HG03432 (cell line): ENCODE data around the gene UGT1A7.
"Not testable (repeated sequence)": the region's sequence is repeated elsewhere in the genome, so short reads cannot be mapped to it uniquely, and the experiment has no call there.

ENCODE experiments used
- ATAC-seq: cut with Tn5 transposase; IDR thresholded peaks from one replicate; pipeline ENCODE4 v1.9.1; 2021; ENCODE audit warnings: mild to moderate bottlenecking, moderate library complexity; ENCODE audit not compliant: unreplicated experiment

The UGT1A7 gene

DNA sequence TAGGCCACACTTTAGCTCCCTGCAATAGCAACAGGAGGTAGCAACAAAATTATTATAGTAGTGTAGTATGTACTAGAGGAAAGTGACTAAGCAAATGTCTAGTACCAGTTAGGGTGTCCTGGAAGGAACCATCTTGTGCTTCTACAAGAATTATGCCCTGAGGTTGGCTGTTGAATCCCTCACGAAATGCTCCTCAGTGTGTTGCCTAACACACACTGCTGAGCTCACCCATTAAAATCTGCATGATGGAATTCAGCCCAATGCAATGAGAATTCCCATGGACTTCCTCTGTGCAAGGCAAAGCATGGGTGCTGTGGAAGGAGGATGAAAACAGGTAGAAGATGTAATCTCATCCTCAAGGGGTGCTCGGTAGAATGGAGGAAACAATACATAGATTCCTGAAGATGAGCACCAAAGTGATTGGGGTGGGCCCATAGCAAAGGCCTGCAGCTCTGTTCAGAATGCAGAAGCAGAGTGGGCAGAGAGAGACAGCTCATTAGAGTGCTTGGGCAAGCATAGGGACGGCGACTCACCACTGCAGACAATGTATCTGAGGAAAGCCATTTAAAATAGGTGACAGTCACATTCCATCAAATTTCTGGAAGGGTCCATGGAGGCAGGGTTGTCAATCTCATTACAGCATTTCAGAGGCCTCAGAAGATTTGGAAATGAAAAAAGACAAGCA is 1.2 kb upstream of the UGT1A7 start:
- ATAC-seq: no peak

DNA sequence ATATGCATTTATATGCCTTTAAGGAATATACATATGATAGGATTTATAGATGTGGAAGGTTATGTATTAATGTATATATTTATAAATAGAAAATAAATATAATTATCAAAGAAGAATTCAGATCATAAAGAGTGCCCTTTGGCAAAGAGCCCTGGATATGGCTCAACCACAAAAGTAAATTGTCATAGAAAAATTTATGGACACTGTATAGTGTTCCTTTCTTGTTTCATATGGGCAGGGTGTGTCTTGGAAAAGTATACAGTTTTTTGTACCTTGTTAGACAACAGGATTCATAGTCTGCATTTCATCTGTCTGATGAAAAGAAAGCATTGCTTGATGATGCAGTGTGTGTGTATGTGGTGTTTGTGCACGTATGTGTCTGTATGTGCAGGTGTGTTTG is 2.9 kb downstream of the UGT1A7 start:
- no peak for ATAC-seq

DNA sequence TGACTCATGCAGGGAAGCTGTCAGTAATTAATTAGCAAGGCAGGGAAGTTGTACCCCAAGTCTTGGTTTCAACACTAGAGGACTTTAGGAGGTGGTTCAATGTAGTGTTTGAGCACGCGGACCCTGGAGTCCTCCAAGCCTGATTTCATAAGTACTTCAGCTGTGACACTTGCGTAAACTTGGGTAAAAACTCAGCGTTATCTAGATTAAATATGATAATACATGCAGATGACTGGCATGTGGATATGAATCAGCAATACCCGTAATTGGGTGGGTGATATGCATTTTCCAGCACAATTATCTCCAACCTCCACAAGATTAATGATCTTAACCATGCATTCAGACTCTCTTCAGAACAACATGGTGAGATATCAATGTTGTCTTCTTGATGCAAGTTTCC is 5.2 kb downstream of the UGT1A7 start:
- ATAC-seq: no peak

DNA sequence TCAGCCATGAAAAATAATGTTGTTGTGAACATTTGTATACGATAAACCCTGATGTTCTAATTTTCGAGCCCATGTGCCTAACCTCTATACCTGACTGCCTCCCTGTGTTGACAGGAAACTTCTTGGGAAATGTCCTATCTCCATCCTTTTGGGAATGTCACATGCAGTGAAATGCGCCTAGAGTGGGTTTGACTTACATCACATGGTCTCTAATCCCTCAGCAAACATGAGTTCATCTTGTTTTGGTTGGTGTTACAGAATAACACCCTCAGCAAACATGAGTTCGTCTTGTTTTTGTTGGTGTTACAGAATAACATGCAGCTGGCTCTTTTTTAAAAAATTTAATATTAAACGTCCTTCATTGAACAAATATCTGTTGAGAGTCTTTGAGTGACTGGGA is 6.6 kb downstream of the UGT1A7 start:
- ATAC-seq: no peak

DNA sequence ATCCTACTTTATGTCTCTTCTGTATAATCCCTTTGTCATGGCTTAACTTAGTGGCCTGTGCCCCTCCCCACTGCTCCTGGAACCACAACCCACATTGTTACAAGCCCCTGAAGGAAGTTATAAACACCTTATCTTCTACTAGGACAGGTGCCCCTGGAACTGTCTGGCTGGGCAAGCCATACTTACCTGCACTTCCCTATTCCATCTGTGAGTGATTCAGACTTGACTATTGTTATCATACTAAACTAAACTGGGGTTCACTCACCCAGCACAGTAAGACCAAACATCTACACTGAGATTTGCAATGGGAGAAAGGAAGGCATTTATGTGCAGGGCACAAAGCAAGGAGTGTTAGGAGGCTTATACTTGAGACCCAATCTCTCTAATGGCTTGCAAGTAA is 7.3 kb downstream of the UGT1A7 start:
- ATAC-seq: no peak

DNA sequence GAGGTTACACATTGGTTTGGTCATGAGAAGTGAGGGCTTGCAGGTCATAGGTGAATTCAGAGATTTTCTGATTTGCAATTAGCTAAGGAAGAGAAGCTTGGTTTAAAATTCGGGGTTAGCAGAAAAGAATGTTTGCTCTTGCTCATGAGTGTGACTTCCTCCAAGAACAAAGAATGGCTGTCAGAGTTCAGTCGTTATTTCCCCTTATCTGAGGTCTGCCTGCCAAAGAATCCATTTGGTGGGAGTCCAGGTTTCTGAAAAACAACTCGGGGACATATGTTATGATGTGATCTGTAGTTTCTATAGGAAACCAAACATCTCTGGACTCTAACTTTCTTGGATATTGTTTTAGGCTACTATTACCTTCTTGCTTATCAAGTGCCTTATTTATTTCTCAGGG is 7.8 kb downstream of the UGT1A7 start:
- no peak for ATAC-seq

DNA sequence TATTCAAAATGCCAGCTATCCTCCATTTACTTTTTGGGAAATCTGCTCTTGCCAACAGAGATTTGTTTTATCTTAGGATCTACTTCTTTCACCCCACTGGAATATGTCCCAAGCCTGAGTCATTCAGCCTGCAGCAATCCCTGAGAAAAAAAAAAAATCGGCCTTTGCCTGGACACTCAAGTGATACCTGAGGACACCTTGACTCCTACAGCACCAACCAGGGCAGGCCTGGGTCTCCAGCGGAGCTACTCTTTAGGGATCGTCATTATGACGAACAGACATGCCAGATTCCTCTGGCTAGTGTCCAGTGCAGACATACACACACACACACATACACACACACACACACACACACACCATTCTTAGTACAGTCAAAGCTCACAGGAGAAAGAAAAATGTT is 8.7 kb downstream of the UGT1A7 start:
- ATAC-seq: no peak

DNA sequence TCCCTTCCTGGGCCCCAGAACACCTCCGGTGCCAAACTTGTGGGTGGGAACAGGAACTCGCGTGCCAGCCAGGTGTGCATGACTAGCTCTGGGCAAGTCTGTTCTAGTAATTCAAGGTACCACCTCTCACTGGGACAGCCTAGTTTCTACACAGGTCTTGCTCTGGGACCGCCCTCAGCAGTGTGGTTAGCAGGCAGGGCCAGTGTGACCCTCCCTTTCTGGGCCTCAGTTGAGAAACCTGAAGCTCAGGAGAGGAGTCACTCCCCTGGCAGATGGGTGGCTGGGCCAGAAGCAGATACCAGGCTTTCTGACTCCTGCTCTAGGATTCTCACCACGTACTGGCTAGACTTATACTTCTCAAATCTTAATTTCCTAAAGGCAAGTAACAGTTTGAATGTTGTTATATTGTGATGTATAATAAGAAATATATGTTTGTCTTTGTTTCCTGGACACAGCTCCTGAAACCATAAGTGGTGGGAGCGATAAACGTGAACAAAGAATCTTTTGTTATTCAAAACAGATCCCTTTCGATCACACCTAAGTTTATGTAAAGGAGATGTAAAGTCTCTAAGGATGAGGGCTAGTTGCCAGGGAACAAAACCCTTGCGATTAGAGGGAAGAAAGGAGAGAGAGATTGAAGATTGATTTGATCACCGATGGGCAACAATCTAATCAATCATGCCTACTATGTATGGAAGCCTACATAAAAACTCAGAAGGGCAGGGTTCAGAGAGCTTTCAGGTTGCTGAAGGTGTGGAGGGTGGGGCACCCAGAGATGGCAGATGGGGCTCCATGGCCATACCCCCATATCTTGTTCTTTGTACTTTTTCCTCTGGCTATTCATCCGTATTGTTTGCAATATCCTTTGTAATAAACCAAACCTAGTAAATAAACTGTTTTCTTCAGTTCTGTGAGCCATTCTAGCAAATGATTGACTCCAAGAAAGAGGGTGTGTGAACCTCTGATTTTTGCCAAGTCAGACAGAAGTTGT is 10.0 kb downstream of the UGT1A7 start:
- no peak for ATAC-seq

DNA sequence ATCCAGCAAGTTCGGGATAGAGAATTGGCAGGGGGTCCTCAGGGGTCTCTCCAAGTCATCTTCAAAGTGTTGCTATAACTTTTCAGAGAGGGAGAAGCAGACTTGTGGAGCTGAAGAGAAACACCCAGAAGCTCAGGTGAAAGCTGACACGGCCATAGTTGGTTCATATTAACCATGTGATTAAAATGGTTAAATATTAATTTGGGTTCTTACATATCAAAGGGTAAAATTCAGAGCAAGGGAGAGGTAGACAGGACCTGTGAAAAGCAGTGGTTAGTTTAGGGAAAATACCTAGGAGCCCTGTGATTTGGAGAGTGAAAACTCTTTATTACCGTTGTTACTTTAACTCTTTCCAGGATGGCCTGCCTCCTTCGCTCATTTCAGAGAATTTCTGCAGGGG is 10.9 kb downstream of the UGT1A7 start, which contains the start of gene UGT1A6:
TSS of gene UGT1A6 (plus strand) at position 243 of the 400 bp plus-strand sequence. CDS start at position 358, 115 bp downstream.
- no peak for ATAC-seq

DNA sequence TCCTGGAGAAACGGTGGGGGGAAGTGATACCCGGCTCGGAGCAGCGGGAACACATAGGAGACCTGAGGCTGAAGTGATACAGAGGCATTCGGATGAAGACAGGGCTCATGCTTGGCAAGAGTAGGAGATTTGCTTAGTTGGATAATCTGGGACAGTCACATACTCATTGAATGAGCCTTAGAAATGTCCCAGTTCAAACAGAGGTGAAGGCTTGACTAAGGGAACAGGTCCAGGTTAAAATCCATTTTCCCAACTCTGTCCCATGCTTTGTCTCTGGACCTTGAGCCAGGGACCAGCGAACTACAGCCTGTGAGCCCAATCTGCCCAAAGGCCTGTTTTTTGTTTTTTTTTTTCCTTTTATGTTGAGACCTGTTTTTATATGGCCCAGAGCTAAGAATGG is 12.3 kb downstream of the UGT1A7 start:
- no peak for ATAC-seq

DNA sequence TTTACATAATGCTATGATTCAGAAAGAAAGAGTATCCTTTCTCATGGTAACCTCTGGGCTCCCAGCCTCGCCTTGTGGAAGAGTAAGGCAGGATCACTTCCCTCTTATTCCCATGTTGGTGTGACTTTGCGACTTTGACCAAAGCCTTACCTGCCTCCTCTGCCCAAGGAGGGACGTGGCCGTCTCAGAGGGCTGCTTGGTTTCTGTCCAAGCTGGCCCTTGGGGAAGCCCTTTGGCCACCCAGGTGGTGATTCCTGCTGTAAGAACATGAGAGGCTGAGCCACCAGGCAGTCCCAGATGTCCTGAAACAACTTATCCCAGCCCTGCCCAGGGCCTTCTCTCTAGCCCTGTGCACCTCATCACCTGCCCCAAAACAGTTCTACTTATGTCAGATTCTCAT is 17.0 kb downstream of the UGT1A7 start:
- no peak for ATAC-seq

DNA sequence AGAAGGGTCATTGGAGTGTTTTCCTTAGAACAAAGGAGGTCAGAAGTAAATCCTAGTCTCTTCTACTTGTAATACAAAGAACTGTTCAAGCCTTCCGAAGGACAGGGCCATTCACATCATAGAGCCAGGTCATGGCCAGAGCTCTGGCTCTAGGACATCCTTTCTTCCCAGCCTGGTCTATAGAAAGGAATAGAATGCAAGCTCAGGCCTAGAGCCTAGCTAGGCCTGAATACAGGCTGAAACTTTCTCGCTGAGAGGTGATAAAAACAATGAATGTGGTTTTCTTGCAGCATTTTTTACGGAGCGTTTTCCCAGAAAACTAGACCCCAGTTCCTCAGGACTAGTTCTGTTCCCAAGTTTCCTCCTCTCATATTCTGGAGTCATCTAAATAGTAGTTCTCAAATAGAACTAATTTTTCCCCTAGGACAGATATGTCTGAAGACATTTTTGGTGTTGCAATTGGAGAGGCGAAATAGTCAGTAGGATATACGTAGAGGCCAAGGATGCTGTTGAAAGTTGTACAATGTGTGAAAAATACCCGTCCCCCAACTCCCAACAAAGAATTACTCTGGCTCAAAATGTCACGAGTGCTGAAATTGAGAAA is 17.8 kb downstream of the UGT1A7 start:
- ATAC-seq: no peak

DNA sequence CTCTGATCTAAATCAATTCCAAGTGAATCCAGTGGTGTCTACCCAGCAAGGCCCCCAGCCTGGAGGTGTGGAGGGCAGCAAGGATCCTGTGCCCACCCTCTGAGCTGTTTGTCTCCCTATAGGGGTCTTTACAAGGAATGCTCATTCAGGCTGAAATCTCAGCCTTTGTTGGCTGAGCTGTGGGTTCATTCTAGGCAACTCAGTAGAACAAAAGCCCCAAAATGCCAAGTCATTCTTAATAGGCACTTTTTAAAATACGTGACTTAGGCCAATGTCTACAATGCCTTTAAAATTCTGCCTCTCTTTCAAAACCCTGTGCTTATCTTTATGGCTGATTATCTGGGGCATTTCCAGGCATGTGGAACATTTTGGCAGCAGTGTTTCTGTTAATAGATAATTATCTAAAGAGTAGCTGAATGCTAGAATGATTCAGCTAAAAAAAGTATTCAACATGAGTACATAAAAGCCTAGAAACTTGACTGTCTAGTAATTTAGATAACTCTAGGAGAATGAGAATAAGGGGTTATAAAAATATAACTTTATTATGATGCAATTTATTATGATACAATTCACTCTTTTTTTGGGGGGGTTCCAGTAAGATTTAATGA is 18.4 kb downstream of the UGT1A7 start:
- ATAC-seq: no peak

DNA sequence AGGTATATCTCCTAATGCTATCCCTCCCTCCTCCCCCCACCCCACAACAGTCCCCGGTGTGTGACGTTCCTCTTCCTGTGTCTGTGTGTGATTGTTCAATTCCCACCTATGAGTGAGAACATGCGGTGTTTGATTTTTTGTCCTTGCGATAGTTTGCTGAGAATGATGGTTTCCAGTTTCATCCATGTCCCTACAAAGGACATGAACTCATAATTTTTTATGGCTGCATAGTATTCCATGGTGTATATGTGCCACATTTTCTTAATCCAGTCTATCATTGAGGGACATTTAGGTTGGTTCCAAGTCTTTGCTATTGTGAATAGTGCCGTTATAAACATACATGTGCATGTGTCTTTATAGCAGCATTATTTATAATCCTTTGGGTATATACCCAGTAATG is 19.1 kb downstream of the UGT1A7 start:
- not testable (repeated sequence) for ATAC-seq

DNA sequence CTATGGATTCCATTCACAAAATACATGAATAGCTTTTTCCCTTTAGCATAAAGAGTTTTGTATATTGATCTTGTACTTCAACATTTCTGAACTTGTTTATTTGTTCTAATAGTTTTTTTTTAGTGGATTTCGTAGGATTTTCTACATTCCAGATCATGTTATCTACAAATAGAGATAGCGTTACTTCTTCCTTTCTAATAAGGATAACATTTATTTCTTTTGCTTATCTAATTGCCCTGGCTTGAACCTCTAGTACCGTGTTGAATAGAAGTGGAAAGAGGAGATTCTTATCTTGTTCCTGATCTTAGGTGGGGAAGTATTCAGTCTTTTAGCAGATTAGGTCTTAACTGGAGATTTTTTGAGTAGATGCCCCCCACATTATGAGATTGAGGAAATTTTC is 20.5 kb downstream of the UGT1A7 start:
- ATAC-seq: no peak

DNA sequence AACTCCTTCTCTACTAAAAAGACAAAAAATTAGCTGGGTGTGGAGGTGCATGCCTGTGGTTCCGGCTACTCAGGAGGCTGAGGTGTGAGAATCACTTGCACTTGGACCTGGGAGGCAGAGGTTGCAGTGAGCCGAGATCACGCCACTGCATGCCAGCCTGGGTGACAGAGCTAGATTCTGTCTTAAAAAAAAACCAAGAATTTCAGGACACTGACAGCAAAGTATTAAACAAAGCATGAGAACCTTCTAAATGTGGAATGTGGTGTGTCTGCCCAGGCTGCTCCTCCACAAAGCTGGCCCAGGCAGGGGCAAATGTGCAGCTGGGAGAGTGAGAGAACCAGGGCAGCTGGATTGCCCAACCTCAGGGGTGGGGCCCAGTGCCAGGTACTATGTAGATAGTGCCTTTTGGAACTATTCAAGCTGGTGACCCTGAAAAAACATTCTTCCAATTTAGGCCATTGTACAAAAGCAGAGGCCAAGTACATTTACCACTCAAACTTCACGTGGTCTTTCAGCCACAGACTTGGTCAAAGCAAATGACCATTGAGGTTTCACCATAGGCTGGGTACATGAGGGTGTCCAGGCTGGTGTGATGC is 24.3 kb downstream of the UGT1A7 start:
- no peak for ATAC-seq

DNA sequence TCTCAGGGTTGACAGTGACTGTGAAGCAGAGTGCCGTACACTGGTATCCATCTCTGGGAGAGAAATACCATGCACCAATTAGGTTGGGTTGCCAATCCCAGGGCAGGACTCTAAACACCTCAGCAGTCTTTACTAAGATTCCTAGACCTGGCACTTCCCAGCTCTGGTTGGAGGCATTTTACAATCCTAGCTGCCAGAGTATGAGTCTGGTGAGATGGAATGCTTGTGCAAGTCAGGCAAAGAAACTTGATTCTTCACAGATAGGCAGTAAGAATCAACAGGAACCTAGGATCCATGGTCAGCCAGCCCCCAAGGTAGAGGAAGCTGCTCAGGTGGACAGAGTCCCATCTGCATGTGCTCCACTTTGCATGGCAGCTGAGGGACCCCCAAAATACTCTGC is 25.0 kb downstream of the UGT1A7 start:
- ATAC-seq: no peak

DNA sequence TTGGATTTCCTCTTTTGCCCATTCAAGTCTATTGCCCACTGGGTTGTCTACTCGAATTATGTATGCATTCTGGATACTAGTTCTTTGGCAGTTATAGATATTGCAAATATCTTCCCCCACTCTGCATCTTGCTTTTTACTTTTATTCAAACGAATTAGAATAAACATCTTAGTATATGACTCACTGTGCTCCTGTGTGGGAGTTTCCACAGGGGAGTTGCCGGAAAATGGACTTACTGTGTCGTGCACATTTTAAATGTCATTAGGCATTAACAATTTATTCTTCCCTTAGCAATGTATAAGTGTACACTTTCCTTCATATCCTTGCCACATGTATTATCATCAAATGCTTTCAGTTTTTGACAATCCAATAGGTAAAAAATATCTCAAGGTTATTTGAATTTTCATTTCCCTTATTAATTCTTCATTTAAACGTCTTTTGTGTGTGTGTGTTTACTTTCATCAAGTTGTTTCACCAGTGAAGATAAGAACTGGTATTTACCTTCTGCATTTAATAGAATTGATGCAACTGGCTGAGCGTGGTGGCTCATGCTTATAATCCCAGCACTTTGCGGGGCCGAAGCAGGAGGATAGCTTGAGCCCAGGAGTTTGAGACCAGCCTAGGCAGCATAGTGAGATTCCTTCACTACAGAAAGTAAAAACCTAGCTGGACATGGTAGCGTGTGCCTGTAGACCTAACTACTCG is 26.4 kb downstream of the UGT1A7 start:
- ATAC-seq: no peak

DNA sequence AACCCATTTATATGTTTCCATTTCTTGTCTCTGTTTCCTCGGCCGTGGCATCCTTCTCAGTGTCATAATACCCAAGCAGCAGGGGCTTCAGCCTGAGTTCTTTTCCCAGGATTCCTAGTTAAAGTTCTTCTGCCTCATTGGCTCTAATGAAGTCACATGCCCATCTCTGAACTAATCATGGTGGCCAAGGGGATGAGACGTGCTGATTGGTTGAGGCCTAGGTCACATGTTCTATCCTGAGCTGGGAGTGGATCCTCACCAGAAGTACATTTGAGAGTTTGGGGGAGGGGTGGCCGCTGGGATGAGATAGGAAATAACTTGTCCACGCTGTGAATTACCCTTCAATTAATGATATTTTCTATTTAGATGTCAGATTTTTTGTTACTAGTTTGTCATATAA is 27.2 kb downstream of the UGT1A7 start:
- ATAC-seq: no peak

DNA sequence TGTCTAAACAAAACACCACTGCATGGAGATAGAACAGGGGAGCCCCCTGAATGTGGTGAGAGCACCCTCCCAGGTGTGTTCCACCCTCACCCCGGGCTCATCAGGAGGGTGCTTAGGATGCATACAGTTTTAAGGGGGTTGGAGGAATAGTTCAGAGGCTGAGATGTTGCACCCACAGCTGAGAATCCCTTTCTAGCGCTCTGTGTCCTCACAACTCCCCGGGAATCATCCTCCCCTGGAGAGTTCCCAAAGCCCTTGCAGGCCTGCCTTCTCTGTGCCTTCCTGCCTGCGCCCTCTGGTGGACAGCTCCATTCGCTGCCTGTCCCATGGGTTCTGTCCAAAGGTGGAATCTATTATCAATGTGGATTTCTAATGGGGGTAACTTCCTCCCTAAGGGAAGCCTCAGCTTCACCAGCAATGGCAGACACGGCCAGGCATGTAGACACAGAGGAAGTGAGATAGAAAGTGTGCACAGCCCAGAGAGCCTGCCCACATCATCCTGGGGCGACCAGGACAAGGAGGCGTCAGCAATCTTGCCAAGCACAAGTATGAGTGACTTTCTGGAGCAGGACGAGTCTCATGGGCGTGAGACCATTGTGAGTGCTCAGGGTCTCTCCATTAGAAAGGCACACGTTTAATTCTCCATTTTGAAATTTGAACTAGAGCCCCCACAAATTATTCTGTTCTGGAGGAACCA is 29.8 kb downstream of the UGT1A7 start:
- no peak for ATAC-seq
